Measurements from ENCODE around the gene OR2G6.
"Not testable (repeated sequence)": the region's sequence is repeated elsewhere in the genome, so short reads cannot be mapped to it uniquely, and the experiment has no call there.

Gene OR2G6

GRCh38 chr1:248574657-248575056 is 66.8 kb downstream of the OR2G6 start, which contains the start of gene OR2T34:
OR2T34 (minus strand) TSS chr1:248574757; CDS start chr1:248574757, 0 bp downstream.
- DNase-seq (ENCODE audit: low read depth): not testable (repeated sequence)

GRCh38 chr1:248576260-248576980 is 68.5 kb downstream of the OR2G6 start:
- no peak for DNase-seq (ENCODE audit: low read depth)
